T1000 (cell line): ENCODE results near the gene PRDM5.
"Not testable (repeated sequence)": the region's sequence is repeated elsewhere in the genome, so short reads cannot be mapped to it uniquely, and the experiment has no call there.

Source experiments
- DNase-seq: peaks from one replicate; lab custom pipeline; 2025; ENCODE audit warnings: mixed read lengths; lab: John Stamatoyannopoulos, UW

The PRDM5 gene

DNA sequence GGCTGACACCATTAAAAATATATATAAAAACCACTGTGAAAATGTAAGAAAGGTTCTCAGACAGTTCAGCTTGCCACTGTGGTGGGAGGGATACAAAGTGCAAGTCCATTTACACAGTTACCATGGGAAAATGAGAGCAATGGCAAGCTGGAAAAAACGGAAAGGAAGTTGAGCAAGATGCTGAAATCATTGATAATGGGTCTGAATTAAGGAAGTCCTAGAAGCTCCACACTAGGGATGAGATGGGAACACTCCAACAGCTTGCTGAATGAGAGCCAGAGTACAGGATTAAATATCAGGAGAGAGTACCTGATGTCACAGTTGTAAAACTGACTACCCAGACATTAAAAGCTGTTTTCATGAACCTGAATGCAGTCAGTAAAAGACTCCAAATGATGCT lies 218.6 kb downstream of the PRDM5 start:
- DNase-seq: no peak

DNA sequence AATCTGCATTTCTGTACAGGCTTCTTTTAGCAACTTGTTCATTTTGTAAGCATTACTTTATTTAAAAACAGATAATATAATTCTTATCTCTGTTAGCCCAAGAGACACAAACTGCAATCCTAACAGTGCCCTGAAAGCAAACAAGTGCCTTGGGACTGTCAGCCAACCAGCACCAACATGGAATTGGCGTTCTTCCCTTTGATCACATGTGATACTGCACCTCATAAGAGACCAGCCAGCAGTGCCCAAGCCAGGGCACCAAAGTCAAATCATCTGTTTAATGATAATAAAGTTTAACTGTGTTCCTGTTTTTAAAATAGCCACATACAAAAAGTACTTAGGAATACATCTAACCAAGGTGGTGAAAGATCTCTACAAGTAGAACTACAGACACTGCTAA lies 223.2 kb downstream of the PRDM5 start:
- no peak for DNase-seq

DNA sequence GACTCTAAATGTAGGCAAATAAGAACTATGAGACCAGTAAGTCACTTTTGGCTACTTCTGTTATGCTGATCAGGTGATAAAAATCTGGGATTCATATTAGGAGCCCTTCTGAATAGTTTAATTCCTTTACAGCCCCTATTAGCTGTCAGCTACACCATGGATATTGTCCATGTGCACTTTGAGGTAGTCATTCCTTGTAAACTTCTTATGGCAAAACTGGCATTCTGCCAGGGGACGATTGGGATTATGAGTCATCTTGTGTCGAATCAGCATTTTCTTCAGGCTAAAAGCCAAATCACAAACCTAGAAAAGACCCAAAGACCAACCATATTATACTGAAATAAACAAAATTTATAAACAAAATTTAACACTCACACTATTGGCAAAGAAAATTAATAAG lies 227.6 kb downstream of the PRDM5 start:
- peak; percentile 48 for DNase-seq

DNA sequence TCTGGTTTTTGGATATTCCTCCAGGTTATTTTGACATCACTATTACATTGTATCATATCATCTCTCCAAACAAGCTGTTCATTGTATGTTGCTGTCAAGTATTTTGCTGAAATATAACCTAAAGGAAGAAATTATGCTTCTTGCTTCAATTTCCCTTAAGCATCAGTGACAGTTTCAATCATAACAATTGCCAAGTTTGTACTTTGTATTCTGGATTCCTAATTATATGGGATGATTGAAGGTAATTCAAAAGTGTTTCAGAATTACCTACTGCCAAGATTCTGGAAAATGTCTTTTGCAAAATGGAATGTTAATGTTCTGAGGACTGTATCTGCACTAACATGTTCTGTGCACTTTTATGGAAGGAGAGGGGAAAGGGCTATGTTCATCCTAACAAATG lies 228.7 kb downstream of the PRDM5 start:
- DNase-seq: no peak

DNA sequence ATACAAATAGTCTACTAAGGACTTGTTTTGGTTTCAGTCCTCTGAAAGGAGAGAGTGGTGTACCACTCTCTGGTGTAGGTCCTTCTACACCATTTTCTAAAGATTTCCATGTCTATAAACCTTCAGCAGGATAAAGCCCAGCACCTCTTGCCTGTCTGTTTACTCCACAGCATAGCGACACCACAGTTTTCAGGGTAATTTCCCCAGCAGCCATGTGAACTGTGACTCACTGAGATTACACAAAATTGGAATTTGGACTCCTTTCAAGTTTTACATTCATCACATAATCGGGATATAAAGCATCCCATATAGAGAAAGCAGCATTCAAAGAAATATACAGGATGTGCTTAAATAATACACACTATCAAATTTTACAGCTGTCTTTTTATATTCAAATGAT lies 229.6 kb downstream of the PRDM5 start:
- peak; percentile 14 for DNase-seq

DNA sequence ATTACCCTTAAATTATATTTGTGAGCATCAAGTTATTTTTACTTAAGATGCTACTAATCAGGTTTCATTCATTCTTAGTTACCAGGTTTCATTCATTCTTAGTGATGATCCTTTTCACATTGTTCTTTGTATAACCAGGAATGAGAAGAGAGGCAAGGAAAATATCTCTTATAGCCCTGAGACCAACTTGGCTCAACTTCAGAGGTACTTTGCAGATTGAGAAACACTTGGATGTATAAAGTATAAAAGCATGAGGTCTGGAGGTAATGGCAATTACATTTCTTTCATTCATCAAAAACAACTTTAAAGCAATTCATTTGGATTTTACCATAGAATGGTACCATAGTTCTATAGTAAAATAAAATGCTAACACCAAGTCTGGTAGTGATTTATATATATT lies 231.0 kb downstream of the PRDM5 start:
- no peak for DNase-seq

DNA sequence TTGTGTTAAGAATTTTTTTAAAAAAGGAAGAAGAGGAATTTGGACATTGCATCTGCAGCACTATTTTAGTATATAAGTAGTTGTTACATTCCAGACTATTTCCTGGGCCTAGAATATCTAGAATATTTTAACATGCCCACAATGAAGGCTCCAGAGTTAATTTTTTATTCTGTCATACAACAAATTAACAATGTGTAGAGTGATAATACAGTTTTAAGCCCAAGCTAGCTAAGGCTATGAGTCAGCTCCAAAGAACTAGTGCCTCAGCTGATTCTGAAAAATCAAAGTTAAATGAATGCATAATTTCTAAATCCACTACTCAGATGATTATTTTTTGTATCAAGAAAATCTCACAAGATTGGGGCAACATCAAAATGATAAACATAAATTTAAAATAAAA lies 231.4 kb downstream of the PRDM5 start:
- no peak for DNase-seq

DNA sequence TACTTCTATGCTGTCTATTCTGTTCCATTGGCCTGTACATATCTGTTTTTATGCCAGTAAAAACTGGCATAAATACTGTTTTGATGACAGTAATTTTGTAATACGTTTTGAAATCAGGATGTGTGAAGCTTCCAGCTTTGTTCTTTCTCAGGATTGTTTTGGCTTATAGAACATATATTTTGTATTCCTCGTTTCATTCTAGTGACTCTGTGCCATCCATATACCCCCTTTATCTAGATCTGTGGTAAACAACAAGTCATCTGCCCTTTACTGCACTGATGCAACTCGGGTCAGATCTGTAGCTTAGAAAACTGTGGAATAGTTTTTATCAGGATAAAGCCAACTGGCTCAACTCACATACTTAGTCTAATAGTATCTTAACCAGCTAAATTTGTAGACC lies 233.7 kb downstream of the PRDM5 start:
- DNase-seq: no peak

DNA sequence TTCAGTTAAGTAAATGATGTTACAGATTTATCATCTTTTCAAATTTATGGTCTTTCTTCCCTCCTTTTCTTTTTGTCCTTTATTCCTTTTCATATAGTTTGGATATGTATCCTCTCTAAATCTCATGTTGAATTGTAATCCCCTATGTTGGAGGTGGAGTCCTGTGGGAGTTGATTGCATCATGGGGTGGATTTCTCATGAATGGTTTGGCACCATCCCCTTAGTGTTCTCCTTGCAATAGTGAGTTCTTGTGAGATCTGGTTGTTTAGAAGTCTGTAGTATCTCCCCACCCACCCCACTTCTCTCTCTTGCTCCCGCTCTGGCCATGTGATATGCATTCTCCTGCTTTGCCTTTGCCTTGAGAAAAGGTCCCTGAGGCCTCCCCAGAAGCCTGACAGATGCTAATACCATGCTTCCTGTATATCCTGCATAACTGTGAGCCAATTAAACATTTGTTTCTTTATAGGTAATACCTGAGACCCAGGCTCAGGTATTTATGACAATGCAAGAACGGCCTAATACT lies 236.7 kb downstream of the PRDM5 start:
- no peak for DNase-seq

DNA sequence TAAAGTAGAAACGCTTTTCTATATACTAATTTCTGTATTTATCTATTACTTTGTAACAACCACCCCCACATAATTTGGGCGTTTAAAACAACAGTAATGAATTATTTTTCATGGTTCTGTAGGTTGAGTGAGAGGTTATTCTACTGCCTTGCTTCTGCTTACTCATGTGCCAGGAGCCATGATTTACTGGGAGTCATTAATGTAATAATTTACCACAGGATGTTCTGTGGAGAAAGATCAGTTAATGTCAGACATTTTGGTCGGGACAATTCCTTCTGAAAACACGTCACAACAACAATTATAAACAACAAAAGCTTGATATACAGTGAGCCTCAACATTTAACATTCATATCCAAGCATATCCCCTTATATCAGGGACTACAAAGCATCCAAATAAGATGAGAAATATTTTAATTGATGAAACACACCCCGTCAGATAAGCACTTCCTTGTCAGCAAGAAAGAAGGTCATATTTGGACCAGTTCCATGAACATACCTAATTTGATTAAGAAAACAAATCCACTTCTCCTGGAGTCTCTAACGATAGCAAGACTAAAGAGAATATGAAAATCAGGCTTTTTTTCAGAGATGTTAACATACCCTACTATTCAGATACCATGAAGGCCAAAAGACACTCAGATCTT lies 238.5 kb downstream of the PRDM5 start:
- DNase-seq: no peak

DNA sequence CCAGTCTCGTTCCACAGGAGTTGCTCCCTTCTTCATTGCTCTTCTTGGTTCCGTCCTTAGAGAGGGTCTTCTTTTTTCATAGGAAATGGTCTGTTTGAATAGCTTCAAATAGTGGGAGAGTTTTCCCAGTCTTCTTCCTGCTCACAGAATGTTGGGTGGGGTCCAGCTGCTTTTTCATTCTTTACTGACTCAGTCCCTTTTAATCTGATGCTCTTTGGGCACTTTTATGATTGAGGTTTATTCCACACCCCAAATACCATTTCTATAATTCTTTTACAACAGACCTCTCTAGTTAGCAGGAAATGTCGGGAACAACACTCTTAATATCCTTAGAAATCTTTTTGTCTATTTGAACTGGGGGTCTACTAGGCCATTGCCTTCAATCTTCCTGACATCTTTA lies 239.5 kb downstream of the PRDM5 start:
- no peak for DNase-seq

DNA sequence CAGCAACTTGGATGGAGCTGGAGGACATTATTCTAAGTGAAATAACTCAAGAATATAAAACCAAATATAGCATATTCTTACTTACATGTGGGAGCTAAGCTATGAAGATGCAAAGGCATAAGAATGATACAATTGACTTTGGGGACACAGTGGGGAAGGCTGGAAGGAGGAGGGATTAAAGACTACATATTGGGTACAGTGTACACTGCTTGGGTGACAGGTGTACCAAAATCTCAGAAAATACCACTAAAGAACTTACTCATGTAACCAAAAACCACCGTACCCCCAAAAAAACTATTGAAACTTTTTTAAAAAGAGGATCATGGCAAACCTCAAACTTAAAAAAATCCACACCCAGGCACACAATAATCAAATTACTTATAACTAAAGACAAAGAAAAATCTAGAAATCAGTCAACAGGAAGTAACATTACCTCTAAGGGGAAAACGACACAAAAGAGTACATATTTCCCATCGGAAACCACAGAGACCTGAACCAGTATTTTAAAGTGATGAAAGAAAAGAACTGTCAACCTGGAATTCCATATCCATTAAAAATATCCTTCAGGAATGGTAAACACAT lies 241.8 kb downstream of the PRDM5 start:
- no peak for DNase-seq

DNA sequence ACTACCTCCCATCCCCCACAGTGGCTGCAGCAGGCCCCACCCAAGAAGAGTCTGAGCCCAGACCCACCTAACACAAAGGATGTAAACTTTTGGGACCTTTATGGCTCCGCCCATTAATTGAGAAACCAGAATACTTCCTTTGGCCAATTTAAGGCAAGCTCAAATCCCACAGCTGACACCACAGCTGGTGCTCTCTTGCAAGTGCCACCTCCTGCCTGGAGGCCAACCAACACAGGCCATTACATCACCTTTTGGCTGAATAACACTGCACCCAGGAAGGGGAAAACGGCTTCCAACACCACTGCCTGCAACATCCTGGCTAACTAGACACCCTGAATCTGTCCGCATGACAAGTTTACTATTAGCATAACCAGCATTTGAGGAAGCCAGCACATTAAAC lies 248.8 kb downstream of the PRDM5 start:
- no peak for DNase-seq

DNA sequence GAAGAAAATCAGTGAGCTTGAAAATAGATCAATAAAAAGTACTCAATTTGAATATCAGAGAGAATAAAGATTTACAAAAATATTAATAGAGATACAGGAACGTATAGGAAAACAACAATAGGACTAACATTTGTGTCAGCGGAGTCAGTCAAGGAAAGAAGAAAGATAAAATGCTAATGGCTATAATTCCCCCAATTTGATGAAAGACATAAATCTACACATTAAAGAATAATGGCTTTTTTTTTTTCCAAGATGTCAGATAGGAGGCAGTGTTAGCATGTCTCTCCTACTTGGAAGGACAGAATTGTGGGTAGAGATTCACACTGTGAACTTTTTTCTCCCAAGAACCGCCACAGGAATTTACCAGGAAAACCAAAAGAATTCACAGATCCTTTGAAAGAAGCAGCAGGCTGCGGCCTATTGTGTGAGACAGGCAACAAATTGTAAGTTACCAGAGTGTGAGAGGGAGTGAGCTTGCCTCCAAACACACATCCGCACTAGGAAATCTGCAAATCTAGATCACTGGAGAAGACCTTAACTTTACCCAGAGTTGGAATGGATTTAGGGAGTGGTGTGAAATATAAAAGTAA lies 249.9 kb downstream of the PRDM5 start:
- DNase-seq: no peak

DNA sequence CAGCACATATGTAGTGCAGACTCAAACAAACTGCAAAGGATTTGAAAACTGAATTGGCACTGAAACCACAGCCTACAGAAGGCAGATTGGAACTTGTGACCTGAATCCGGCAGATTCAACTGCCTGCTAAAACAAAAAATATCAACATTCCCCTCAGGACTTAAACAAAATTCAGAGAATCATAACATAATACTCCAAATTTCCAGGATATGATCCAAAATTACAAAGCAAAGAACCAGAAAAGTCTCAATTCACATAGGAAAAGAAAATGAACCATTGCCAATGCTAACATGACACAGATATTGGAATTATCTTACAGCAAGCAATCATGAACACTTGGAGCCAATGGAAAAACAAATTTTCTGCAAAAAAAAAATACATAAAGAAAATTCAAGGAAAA lies 250.4 kb downstream of the PRDM5 start:
- DNase-seq: no peak

DNA sequence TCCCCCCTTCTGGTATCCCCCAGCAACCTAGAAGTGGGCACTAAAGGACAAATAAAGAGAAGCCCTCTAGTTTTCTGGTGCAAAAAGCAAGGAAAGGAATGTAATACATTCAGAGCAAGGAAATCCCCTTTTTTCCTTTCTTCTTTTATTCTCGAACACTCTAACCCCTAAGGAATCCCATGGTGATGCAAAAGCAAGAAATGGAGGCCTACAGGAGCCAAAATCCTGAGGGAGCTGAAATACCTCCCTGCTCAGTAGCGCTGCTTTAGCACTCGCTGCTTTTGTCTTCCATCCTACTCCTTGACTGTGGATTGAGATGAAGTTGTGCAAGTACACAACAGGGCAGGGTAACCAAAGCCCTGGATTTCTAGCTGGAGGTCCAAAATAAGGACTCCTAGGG lies 251.0 kb downstream of the PRDM5 start:
- no peak for DNase-seq

DNA sequence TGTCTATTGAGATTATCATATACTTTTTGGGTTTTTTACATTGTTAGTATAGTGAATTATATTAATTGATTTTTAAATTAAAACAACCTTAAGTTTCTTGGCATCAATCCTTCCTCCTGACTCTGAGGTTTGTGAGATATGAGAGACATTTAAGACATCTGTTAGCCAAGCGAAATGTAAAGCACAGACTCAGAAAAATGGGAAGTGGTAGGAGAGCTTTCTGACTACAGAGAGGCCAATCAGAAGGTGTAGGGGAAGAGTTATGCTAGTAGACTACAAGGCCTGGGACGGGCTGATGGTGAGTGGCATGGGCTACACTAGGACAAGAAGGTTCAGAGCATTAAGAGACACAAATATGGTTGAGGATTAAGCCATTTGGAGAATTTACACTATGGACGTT lies 255.4 kb downstream of the PRDM5 start:
- no peak for DNase-seq

DNA sequence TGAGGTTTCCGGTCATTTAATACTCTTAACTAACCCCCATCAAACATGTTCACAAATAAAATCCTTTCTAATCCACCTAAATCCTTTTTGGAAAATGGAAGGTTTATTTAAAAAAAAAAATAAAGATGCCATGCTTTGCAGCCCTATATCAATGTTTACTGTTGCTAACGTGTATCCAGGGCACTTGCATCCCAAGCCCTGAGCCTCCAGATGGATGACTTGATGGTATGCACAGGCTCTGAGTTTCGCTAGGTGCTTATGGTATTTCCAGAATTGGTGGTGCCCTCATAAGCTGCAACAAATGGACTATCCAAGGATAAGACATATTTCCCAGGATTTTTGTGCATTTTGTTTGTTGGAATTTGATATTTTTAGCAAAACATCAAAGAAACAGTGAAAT lies 257.7 kb downstream of the PRDM5 start:
- no peak for DNase-seq

DNA sequence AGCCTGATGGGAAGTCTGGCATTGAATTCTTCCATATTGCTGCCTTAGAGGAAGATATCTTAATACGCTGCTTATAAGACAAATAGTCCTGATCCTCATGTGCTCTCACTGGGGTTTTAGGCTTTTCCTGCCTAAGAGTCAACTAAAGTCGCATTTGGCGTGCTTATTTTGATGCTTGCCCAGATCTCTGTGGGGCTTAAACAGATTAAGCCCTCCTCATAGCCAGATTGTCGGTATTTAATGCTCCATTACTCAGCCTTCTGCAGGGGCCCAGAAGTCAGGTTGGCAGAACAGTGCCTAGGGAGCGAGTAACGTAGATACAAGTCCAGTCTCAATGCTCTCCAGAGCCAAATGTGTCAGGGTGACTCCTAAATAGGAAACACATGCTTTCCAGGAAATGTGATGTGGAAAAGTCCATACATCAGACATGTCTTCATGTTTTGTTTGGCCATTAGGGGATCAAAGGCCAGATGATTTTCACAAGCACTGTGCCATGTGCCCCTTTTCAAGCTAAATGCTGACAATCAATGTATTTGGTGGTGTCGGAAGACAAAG lies 262.8 kb downstream of the PRDM5 start:
- DNase-seq: no peak

DNA sequence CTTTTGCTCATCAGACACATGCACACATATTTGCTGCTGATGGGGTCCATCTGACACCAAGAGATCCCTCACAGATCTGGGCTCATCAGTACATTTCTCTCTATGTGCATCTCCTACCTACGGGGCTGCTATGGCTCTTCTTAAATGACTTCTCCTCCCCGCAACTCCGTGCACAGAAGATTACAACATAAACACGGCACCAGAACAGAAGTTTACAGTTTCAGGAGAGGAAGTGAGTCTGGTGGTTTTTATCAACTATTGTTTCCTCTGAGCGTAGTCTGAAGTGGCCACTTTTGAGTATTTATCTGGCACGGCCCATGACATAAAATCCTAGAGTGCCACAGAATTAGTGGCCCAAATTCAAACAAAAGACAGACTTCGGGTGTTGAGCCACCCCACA lies 263.8 kb downstream of the PRDM5 start:
- DNase-seq: no peak

DNA sequence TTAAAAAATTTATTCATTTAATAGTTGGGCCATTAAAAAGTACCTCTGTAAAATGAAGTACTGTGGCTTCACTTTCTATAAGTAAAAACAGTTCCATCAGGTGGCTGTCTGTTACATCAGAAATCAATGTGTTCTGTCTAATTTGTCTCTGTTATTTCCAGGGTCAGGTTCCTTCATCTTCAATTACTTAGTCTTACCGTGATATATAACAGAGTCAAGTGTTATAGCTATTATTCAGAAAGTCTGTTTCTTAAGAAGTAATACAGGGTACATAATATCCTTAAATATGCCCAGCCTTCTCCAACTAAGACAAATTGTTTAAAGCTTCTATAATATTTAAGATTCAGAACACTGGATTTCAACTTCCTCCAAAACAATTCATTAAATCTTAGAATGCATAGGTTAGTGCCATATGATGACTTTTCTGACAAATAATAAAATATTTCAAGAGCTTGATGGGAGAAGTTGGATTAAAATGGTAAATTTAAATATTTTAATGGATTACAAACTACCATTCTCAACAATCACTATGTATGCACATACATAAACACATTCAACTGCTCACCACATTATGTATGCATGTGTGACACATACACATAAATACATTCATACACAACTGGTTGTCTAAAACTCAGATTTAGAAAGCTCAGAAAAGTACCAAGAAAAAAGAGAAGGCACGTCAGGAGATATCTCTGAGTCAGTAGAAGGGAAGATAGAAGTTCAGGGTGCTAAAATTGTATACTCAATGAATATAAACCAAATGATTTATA lies 268.5 kb downstream of the PRDM5 start:
- no peak for DNase-seq

DNA sequence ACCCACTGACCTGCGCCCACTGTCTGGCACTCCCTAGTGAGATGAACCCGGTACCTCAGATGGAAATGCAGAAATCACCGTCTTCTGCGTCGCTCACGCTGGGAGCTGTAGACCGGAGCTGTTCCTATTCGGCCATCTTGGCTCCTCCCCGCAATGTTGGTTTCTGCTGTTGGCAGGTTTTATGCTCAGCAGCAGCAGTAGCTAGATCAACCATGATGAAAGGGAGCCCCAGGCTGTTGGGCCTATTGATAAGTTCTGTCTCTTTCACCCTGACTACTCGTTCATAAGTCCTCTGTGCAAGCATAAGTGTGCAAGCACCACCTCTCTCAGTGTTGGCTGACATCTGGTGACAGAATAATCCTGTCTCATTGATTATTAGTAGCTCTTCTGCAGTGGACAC lies 274.2 kb downstream of the PRDM5 start:
- not testable (repeated sequence) for DNase-seq
